Sigmoid colon (tissue), 7 donors: Measurements from ENCODE around the gene SLX4IP. TPM values are rescaled to one million over a fixed set of nuclear protein-coding genes. Genes with fewer than 3 reads are reported as not detected.
A peak's percentile ranks its signal among the peaks of the same experiment; 100 is the strongest.

ENCODE experiments used
- DNase-seq: peaks from one replicate; pipeline ENCODE4 v3.0.0-alpha.2; 2019
- H3K27ac ChIP-seq, 4 donors: fragments of 200-600 bp; sonication (generic); one replicate each; pipeline ENCODE4 v1.5.1; 2016 to 2019; ENCODE audit warnings: mild to moderate bottlenecking in 1 of 4
- H3K27me3 ChIP-seq, 3 donors: fragments of 200-600 bp; sonication (generic); one replicate each; pipeline ENCODE4 v1.5.1; 2019; ENCODE audit warnings: mild to moderate bottlenecking in 1 of 3
- H3K36me3 ChIP-seq, 4 donors: fragments of 200-600 bp; sonication (generic); one replicate each; pipeline ENCODE4 v1.5.1; 2016 to 2019
- H3K4me1 ChIP-seq, 4 donors: fragments of 200-600 bp; sonication (generic); one replicate each; pipeline ENCODE4 v1.5.1; 2017 to 2019
- H3K4me3 ChIP-seq, 4 donors: fragments of 200-600 bp; sonication (generic); one replicate each; pipeline ENCODE4 v1.5.1; 2017 to 2019; ENCODE audit warnings: mild to moderate bottlenecking in 2 of 4, moderate library complexity in 1 of 4
- H3K9me3 ChIP-seq, 4 donors: fragments of 200-600 bp in 3 of 4; sonication (generic) in 3 of 4; one replicate each; pipeline versions ENCODE4 v1.5.1 to v1.6.1; 2013 to 2019
- CTCF ChIP-seq, 4 experiments: fragments of 450-650 bp in 3 of 4; fragments of 200-600 bp in 1 of 4; IDR thresholded peaks; one replicate each; pipeline ENCODE4 v1.5.1; 2016 to 2019; ENCODE audit warnings: antibody characterized with exemption in 4 of 4, mild to moderate bottlenecking in 3 of 4, moderate library complexity in 2 of 4
- EP300 ChIP-seq, 4 donors: sonication (generic); formaldehyde crosslinking; IDR thresholded peaks; one replicate each; pipeline ENCODE4 v1.6.1; 2017; ENCODE audit warnings: antibody characterized with exemption in 4 of 4
- POLR2A ChIP-seq, 2 donors: fragments of 450-650 bp; IDR thresholded peaks; one replicate each; pipeline ENCODE4 v1.6.1; 2016; ENCODE audit warnings: antibody characterized with exemption in 2 of 2, mild to moderate bottlenecking in 2 of 2, moderate library complexity in 2 of 2
- POLR2AphosphoS5 ChIP-seq, 4 donors: sonication (generic); formaldehyde crosslinking; IDR thresholded peaks; one replicate each; pipeline ENCODE4 v1.6.1; 2017; ENCODE audit warnings: antibody characterized with exemption in 4 of 4
- WGBS, 2 donors: extraction: QIAGEN DNeasy Blood & Tissue Kit; methylation state at CpG; one replicate each; pipeline ENCODE4 v1.1.7; 2013; 5-methylcytosine and 5-hydroxymethylcytosine counted together
- intact Hi-C: fragments of 100-400 bp; cut with DNase I; formaldehyde crosslinking; loops from one replicate; pipeline ENCODE4 v1.15.1; 2023
- polyA plus RNA-seq, 3 donors: library from polyadenylated mRNA; stranded (reverse); fragments of 200-250 nt; gene quantifications; one replicate each; pipeline ENCODE4 v1.2.3, GENCODE V29; 2013
- total RNA-seq, 4 donors: library from RNA; depleted of rRNA; stranded (reverse); fragments of >200 nt; gene quantifications; one replicate each; pipeline ENCODE4 v1.1.0, GENCODE V29; 2016
- donor health status: healthy with polysubstance abuse.
- donor health status: Bipolar disorder and iron deficiency.
- donor health status: healthy.

Gene SLX4IP
- total and polyA plus RNA-seq, 7 donors, result 1.2 to 4.2 (median 2.4) TPM

GRCh38 chr20:10475225-10475624 lies 40.1 kb downstream of the SLX4IP start:
- no peaks in the 10 kb centered on the region for H3K9me3 ChIP-seq
- 85 to 91% methylated on average over 2 of the region's 2 CpGs for WGBS, 2 donors
- H3K27me3 ChIP-seq, result no peaks in the 10 kb centered on the region
- H3K4me1 ChIP-seq, result peaks cover 0 to 14% (median 5%) of the 10 kb centered on the region in 4 donors
- no peaks in the 10 kb centered on the region for H3K36me3 ChIP-seq
- no peak for DNase-seq
- H3K27ac ChIP-seq, result peak overlapping the region in 2 of 4 donors; percentile 7 to 15
- TF ChIP-seq POLR2A (IDR thresholded peaks at IDR 0.05) (no peak), EP300 (IDR thresholded peaks at IDR 0.05) (no peak), POLR2AphosphoS5 (IDR thresholded peaks at IDR 0.05) (no peak), CTCF (IDR thresholded peaks at IDR 0.05) (no peak)
- H3K4me3 ChIP-seq, result no peak overlapping the region
- intact Hi-C loops, result no loop called here

GRCh38 chr20:10476319-10476724 lies 41.2 kb downstream of the SLX4IP start:
- 53 to 85% methylated on average over 3 of the region's 3 CpGs for WGBS, 2 donors
- TF ChIP-seq POLR2A (IDR thresholded peaks at IDR 0.05), result no peak
- no peak for TF ChIP-seq CTCF (IDR thresholded peaks at IDR 0.05)
- TF ChIP-seq EP300 (IDR thresholded peaks at IDR 0.05), result no peak
- TF ChIP-seq POLR2AphosphoS5 (IDR thresholded peaks at IDR 0.05), result no peak
- H3K27me3 ChIP-seq, result no peaks in the 10 kb centered on the region
- no peak overlapping the region for H3K4me3 ChIP-seq
- DNase-seq, result no peak
- no peaks in the 10 kb centered on the region for H3K36me3 ChIP-seq
- H3K27ac ChIP-seq, result no peak overlapping the region
- intact Hi-C loops, result no loop called here
- H3K4me1 ChIP-seq, result peaks cover 0 to 10% (median 5%) of the 10 kb centered on the region in 4 donors
- no peaks in the 10 kb centered on the region for H3K9me3 ChIP-seq

GRCh38 chr20:10478205-10478604 lies 43.1 kb downstream of the SLX4IP start:
- intact Hi-C loops, result no loop called here

GRCh38 chr20:10478930-10479329 lies 43.8 kb downstream of the SLX4IP start:
- H3K27ac ChIP-seq, result no peak overlapping the region
- H3K4me1 ChIP-seq, result peaks cover 0 to 9% (median 3%) of the 10 kb centered on the region in 4 donors
- no peaks in the 10 kb centered on the region for H3K9me3 ChIP-seq
- no peaks in the 10 kb centered on the region for H3K27me3 ChIP-seq
- TF ChIP-seq EP300 (IDR thresholded peaks at IDR 0.05) (no peak), POLR2AphosphoS5 (IDR thresholded peaks at IDR 0.05) (no peak), CTCF (IDR thresholded peaks at IDR 0.05) (no peak), POLR2A (IDR thresholded peaks at IDR 0.05) (no peak)
- intact Hi-C loops, result no loop called here
- H3K4me3 ChIP-seq, result no peak overlapping the region
- WGBS, 2 donors, result 90 to 96% methylated on average over 4 of the region's 4 CpGs
- no peak for DNase-seq
- H3K36me3 ChIP-seq, result no peaks in the 10 kb centered on the region

More at GRCh38 chr20:10478205-10478604, 43.1 kb downstream of the SLX4IP start:
- no peak for TF ChIP-seq EP300 (IDR thresholded peaks at IDR 0.05)
- no peak for TF ChIP-seq CTCF (IDR thresholded peaks at IDR 0.05)
- TF ChIP-seq POLR2A (IDR thresholded peaks at IDR 0.05), result no peak
- TF ChIP-seq POLR2AphosphoS5 (IDR thresholded peaks at IDR 0.05), result no peak
- peaks cover 0 to 10% (median 5%) of the 10 kb centered on the region in 4 donors for H3K4me1 ChIP-seq
- DNase-seq, result no peak
- H3K4me3 ChIP-seq, result no peak overlapping the region
- no peaks in the 10 kb centered on the region for H3K9me3 ChIP-seq
- WGBS, 2 donors, result 89 to 93% methylated on average over 1 of the region's 1 CpG
- no peaks in the 10 kb centered on the region for H3K36me3 ChIP-seq
- H3K27ac ChIP-seq, result no peak overlapping the region
- no peaks in the 10 kb centered on the region for H3K27me3 ChIP-seq

- no peak overlapping the region for H3K4me3 ChIP-seq
- no peaks in the 10 kb centered on the region for H3K4me1 ChIP-seq
- H3K9me3 ChIP-seq, result no peaks in the 10 kb centered on the region
- intact Hi-C loops, result no loop called here
- H3K27me3 ChIP-seq, result no peaks in the 10 kb centered on the region
- TF ChIP-seq EP300 (IDR thresholded peaks at IDR 0.05), result no peak
- TF ChIP-seq POLR2A (IDR thresholded peaks at IDR 0.05), result no peak
- TF ChIP-seq CTCF (IDR thresholded peaks at IDR 0.05), result no peak
- no peak for TF ChIP-seq POLR2AphosphoS5 (IDR thresholded peaks at IDR 0.05)
- DNase-seq, result no peak
- 81 to 83% methylated on average over 5 of the region's 5 CpGs for WGBS, 2 donors
- no peak overlapping the region for H3K27ac ChIP-seq
- H3K36me3 ChIP-seq, result no peaks in the 10 kb centered on the region
Observed at GRCh38 chr20:10481676-10482075, 46.6 kb downstream of the SLX4IP start.
